ENCODE data around the gene YTHDF2. TPM values are rescaled to one million over a fixed set of nuclear protein-coding genes. Genes with fewer than 3 reads are reported as not detected.
A peak's percentile ranks its signal among the peaks of the same experiment; 100 is the strongest.

The YTHDF2 gene
- total RNA-seq, 1 experiment from 2014 or later: 200 TPM

GRCh38 chr1:28779751-28780408, 43.1 kb downstream of the YTHDF2 start:
- H3K79me2 ChIP-seq (ENCODE audit: insufficient read depth, low read length): no peaks in the 10 kb centered on the region
- no peak overlapping the region for H2AFZ ChIP-seq (ENCODE audit: low read length)
- no peak overlapping the region for H3K18ac ChIP-seq (ENCODE audit: insufficient read length, low read depth, low read length)
- Mint-ChIP-seq H3K4me1 (peaks cover 6 to 16% of the 10 kb centered on the region in 2 experiments), H3K27ac (peak overlapping the region in 1 of 3 experiments; percentile 14; a peak in 1 of 7 replicates), H3K9me3 (no peaks in the 10 kb centered on the region), H3K36me3 (ENCODE audit: insufficient read depth in 1 of 3, low read depth in 3 of 3) (peaks cover 0 to 7% (median under 1%) of the 10 kb centered on the region in 3 experiments; a peak in 4 of 7 replicates), H3K27me3 (ENCODE audit: low read depth) (no peaks in the 10 kb centered on the region; the same call in none of the 2 replicates), H3K4me3 (no peak overlapping the region)
- H4K5ac ChIP-seq (ENCODE audit: insufficient read length, low read depth, low read length): no peak overlapping the region
- WGBS (ENCODE audit: extremely low coverage, insufficient read length, low lambda C conversion rate): no CpG with 5 or more reads among the region's 6 CpGs
- no peak overlapping the region for H3K14ac ChIP-seq (ENCODE audit: insufficient read depth, low read length)
- H3K79me1 ChIP-seq (ENCODE audit: insufficient read depth, low read depth, low read length, poor library complexity, severe bottlenecking): no peaks in the 10 kb centered on the region
- no peak overlapping the region for H2BK5ac ChIP-seq (ENCODE audit: insufficient read length, low read length)
- no peak overlapping the region for H3K56ac ChIP-seq (ENCODE audit: insufficient read length, low read depth, low read length)
- DNase-seq: no peak
- no peak overlapping the region for H4K91ac ChIP-seq (ENCODE audit: insufficient read length, low read depth, low read length)
- no peaks in the 10 kb centered on the region for H3K9me3 ChIP-seq (ENCODE audit: control insufficient read depth, low read depth, low read length)
- no peak overlapping the region for H3K23ac ChIP-seq (ENCODE audit: insufficient read length, low read depth, low read length)
- H3K4me2 ChIP-seq (ENCODE audit: insufficient read depth, insufficient read length, low read length): no peak overlapping the region
- H3K27ac ChIP-seq (ENCODE audit: insufficient read length, low read depth, low read length): no peak overlapping the region
- H2AK5ac ChIP-seq (ENCODE audit: insufficient read length, low read length): no peak overlapping the region
- no peak overlapping the region for H4K8ac ChIP-seq (replicated peaks; ENCODE audit: insufficient read length, low read depth, low read length)
- no peak overlapping the region for H2BK12ac ChIP-seq (ENCODE audit: insufficient read length, low read depth, low read length)
- no peaks in the 10 kb centered on the region for H4K20me1 ChIP-seq (ENCODE audit: control insufficient read depth, insufficient read depth, insufficient read length)
- H3K9ac ChIP-seq (ENCODE audit: extremely low read depth, insufficient read length, low read length): no peak overlapping the region
- H3K27me3 ChIP-seq (ENCODE audit: insufficient read depth, low read length): no peaks in the 10 kb centered on the region
- H3K4me1 ChIP-seq (ENCODE audit: insufficient read depth, low read length): no peaks in the 10 kb centered on the region
- no peak overlapping the region for H3T11ph ChIP-seq (ENCODE audit: low read length)
- no peak overlapping the region for H2BK120ac ChIP-seq (ENCODE audit: low read depth, low read length, poor library complexity, severe bottlenecking)
- H2BK20ac ChIP-seq (ENCODE audit: low read depth, low read length, poor library complexity, severe bottlenecking): no peak overlapping the region
- H3K23me2 ChIP-seq (ENCODE audit: insufficient read length, low read depth, low read length, poor library complexity, severe bottlenecking): no peaks in the 10 kb centered on the region
- no peak for TF ChIP-seq CTCF (conservative IDR thresholded peaks at IDR 0.05)
- no peak overlapping the region for H3K4ac ChIP-seq (ENCODE audit: low read depth, low read length)
- H2BK15ac ChIP-seq (ENCODE audit: low read depth, low read length): no peak overlapping the region

Measured in H9 (cell line).